ENCODE data around the gene SATB1.
"Not testable (repeated sequence)": the region's sequence is repeated elsewhere in the genome, so short reads cannot be mapped to it uniquely, and the experiment has no call there.

SATB1 gene

DNA sequence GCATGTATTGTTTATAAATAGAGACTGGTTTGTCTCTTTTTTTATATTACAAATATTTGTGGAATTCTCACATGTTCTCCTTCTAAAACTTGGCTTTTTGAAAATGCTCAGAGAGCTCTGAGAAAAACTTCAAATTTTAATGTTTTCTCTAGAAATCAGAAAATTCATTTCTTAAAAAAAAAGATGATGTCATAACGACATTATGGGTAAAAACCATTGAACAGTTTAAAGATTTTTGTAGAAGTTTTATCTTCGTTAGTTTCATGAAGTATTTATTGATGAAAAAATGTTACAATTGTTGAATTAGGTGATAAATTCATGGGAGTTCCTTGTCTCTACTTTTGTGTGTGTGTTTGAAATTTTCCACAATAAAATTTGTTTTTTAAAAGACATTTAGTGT lies 81.3 kb downstream of the SATB1 start:
- TF ChIP-seq, protein P1, sequence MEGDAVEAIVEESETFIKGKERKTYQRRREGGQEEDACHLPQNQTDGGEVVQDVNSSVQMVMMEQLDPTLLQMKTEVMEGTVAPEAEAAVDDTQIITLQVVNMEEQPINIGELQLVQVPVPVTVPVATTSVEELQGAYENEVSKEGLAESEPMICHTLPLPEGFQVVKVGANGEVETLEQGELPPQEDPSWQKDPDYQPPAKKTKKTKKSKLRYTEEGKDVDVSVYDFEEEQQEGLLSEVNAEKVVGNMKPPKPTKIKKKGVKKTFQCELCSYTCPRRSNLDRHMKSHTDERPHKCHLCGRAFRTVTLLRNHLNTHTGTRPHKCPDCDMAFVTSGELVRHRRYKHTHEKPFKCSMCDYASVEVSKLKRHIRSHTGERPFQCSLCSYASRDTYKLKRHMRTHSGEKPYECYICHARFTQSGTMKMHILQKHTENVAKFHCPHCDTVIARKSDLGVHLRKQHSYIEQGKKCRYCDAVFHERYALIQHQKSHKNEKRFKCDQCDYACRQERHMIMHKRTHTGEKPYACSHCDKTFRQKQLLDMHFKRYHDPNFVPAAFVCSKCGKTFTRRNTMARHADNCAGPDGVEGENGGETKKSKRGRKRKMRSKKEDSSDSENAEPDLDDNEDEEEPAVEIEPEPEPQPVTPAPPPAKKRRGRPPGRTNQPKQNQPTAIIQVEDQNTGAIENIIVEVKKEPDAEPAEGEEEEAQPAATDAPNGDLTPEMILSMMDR (IDR thresholded peaks at IDR 0.05; ENCODE audit: low read depth, low read length): no peak
- TF ChIP-seq EZH2phosphoT487 (IDR thresholded peaks at IDR 0.05; ENCODE audit: low read depth): no peak
- Histone ChIP-seq H3K4me3 (ENCODE audit: low read length) (no peak overlapping the region), H4K20me1 (ENCODE audit: insufficient read depth, low read length) (no peaks in the 10 kb centered on the region), H3K27me3 (ENCODE audit: low read depth, low read length) (no peaks in the 10 kb centered on the region), H3K4me2 (ENCODE audit: low read length) (no peak overlapping the region), H3K4me1 (ENCODE audit: low read length) (no peaks in the 10 kb centered on the region), H3K9me3 (ENCODE audit: insufficient read depth, low read length) (no peaks in the 10 kb centered on the region), H3K36me3 (replicated peaks; ENCODE audit: low read depth, low read length) (no peaks in the 10 kb centered on the region), H3K9ac (ENCODE audit: low read length) (no peak overlapping the region), H3K27ac (ENCODE audit: low read length) (no peak overlapping the region), H3K79me2 (ENCODE audit: low read length) (no peaks in the 10 kb centered on the region), H2AFZ (ENCODE audit: low read depth, low read length) (no peak overlapping the region)

DNA sequence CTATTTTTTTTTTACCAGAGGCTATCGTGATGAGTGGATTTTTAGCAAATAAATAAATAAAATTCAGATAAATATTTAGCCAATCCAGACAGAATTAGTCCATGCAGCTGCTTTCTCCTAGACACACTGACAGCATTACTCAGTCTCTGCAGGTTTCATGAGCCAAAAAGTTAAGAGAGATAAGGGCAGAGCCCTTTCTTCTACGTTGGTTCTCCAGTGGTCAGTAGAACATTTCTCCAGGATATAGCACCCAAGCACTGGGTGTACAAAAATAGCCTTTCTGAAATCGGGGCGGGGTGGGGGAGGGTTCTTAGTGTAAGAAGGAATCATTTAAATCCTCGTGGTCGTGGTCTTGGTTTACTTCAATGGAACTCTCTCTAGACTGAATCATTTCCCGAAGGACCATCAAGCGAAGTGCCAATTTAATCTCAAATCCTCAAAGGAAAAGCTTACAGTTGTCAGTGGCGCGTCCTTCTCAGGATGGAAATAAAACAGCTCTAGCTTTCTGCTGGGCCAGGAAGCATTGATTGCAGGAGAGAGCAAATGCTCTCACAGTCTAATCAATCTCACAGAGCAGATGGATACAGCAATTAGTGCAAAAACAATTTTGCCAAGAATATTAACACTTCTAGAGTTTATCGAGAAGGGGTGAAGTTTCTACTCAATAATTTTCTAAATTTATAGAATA lies 86.2 kb downstream of the SATB1 start:
- Histone ChIP-seq H3K9me3 (ENCODE audit: insufficient read depth, low read length) (no peaks in the 10 kb centered on the region), H2AFZ (ENCODE audit: low read depth, low read length) (no peak overlapping the region), H3K4me3 (ENCODE audit: low read length) (no peak overlapping the region), H4K20me1 (ENCODE audit: insufficient read depth, low read length) (no peaks in the 10 kb centered on the region), H3K27ac (ENCODE audit: low read length) (no peak overlapping the region), H3K79me2 (ENCODE audit: low read length) (no peaks in the 10 kb centered on the region), H3K27me3 (ENCODE audit: low read depth, low read length) (no peaks in the 10 kb centered on the region), H3K4me1 (ENCODE audit: low read length) (no peaks in the 10 kb centered on the region; the same call in 1 of the 2 replicates), H3K9ac (ENCODE audit: low read length) (no peak overlapping the region), H3K36me3 (replicated peaks; ENCODE audit: low read depth, low read length) (no peaks in the 10 kb centered on the region), H3K4me2 (ENCODE audit: low read length) (no peak overlapping the region)
- TF ChIP-seq, protein P1 (IDR thresholded peaks at IDR 0.05; ENCODE audit: low read depth, low read length): no peak
- TF ChIP-seq EZH2phosphoT487 (IDR thresholded peaks at IDR 0.05; ENCODE audit: low read depth): no peak

DNA sequence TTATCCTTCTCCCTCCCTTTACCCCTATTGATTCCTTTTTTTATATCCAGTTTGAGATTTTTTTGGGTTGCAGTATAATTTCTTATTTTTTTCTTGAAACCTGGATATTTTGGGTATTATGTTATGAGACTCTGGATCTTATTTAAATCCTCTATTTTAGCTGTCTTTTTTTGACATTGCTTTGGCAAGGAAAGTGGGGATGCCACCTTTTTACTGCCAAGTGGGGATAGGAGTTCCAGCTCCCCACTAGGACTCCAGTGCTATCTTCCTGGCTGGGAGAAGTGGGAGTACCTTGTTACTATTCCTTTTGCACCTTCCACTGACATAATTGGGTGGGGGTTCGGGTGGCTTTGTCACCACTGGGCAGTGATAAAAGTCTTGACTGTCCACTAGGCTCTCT lies 87.9 kb downstream of the SATB1 start:
- TF ChIP-seq EZH2phosphoT487 (IDR thresholded peaks at IDR 0.05; ENCODE audit: low read depth): no peak
- TF ChIP-seq, protein P1 (IDR thresholded peaks at IDR 0.05; ENCODE audit: low read depth, low read length): no peak
- H3K27me3 ChIP-seq (ENCODE audit: low read depth, low read length): no peaks in the 10 kb centered on the region
- H3K79me2 ChIP-seq (ENCODE audit: low read length): no peaks in the 10 kb centered on the region
- H3K4me3 ChIP-seq (ENCODE audit: low read length): no peak overlapping the region
- no peak overlapping the region for H3K4me2 ChIP-seq (ENCODE audit: low read length)
- no peak overlapping the region for H3K9ac ChIP-seq (ENCODE audit: low read length)
- H3K36me3 ChIP-seq (replicated peaks; ENCODE audit: low read depth, low read length): no peaks in the 10 kb centered on the region
- H3K9me3 ChIP-seq (ENCODE audit: insufficient read depth, low read length): no peaks in the 10 kb centered on the region
- H3K27ac ChIP-seq (ENCODE audit: low read length): no peak overlapping the region
- H3K4me1 ChIP-seq (ENCODE audit: low read length): no peaks in the 10 kb centered on the region; the same call in 1 of the 2 replicates
- H2AFZ ChIP-seq (ENCODE audit: low read depth, low read length): no peak overlapping the region
- H4K20me1 ChIP-seq (ENCODE audit: insufficient read depth, low read length): no peaks in the 10 kb centered on the region

DNA sequence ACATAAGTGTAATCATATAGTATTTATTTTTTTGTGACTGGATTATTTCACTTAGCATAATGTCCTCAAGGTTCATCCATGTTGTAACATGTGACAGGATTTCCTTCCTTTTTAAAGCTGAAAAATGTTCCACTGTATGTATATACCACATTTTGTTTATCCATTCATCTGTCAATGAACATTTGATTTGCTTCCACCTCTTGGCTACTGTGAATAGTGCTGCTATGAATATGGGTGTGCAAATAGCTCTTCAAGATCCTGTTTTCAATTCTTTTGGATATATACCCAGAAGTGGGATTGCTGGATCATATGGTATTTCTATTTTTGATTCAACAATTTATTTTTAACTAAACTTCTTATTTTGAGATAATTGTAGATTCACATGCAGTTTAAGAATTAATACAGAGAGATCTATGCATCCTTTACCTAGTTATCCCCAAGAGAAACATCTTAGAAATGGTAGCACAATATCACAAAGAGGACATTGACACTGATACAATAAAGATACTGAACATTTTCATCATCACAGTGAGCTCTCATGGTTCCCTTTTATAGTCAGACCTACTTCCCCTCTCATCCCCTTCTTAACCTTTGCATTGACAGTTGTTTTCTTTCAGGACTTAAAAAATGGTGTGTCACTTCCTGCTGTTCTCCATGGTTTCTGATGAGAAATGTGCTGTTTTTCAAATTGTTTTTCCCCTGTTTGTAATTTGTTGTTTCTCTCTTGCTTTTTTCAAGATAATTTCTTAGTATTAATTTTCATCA lies 90.1 kb downstream of the SATB1 start:
- Histone ChIP-seq H3K4me2 (ENCODE audit: low read length) (no peak overlapping the region), H4K20me1 (ENCODE audit: insufficient read depth, low read length) (no peaks in the 10 kb centered on the region), H3K9ac (ENCODE audit: low read length) (no peak overlapping the region), H2AFZ (ENCODE audit: low read depth, low read length) (no peak overlapping the region), H3K27ac (ENCODE audit: low read length) (no peak overlapping the region), H3K79me2 (ENCODE audit: low read length) (no peaks in the 10 kb centered on the region), H3K36me3 (replicated peaks; ENCODE audit: low read depth, low read length) (no peaks in the 10 kb centered on the region), H3K4me3 (ENCODE audit: low read length) (no peak overlapping the region), H3K27me3 (ENCODE audit: low read depth, low read length) (no peaks in the 10 kb centered on the region), H3K4me1 (ENCODE audit: low read length) (no peaks in the 10 kb centered on the region; the same call in 1 of the 2 replicates), H3K9me3 (ENCODE audit: insufficient read depth, low read length) (no peaks in the 10 kb centered on the region)
- TF ChIP-seq, protein P1 (IDR thresholded peaks at IDR 0.05; ENCODE audit: low read depth, low read length): no peak
- TF ChIP-seq EZH2phosphoT487 (IDR thresholded peaks at IDR 0.05; ENCODE audit: low read depth): no peak

DNA sequence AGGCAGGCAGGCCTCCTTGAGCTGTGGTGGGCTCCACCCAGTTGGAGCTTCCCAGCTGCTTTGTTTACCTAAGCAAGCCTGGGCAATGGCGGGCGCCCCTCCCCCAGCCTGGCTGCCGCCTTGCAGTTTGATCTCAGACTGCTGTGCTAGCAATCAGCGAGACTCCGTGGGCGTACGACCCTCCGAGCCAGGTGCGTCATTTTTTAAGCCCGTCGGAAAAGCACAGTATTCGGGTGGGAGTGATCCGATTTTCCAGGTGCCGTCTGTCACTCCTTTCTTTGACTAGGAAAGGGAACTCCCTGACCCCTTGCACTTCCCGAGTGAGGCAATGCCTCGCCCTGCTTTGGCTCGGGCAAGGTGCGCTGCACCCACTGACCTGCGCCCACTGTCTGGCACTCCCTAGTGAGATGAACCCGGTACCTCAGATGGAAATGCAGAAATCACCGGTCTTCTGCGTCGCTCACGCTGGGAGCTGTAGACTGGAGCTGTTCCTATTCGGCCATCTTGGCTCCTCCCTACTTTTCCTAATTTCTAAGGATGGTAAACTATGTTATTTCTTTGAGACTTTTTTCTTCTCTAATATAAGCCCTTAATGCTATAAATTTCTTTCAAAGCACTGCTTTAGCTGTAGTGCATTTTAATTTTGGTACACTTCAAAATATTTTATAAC lies 94.2 kb downstream of the SATB1 start:
- not testable (repeated sequence) for H3K4me3 ChIP-seq (ENCODE audit: low read length); H3K4me1 ChIP-seq (ENCODE audit: low read length); H3K9me3 ChIP-seq (ENCODE audit: insufficient read depth, low read length); H3K9ac ChIP-seq (ENCODE audit: low read length); H3K36me3 ChIP-seq (replicated peaks; ENCODE audit: low read depth, low read length); H3K27me3 ChIP-seq (ENCODE audit: low read depth, low read length); H3K27ac ChIP-seq (ENCODE audit: low read length); H3K79me2 ChIP-seq (ENCODE audit: low read length); H3K4me2 ChIP-seq (ENCODE audit: low read length); H4K20me1 ChIP-seq (ENCODE audit: insufficient read depth, low read length); H2AFZ ChIP-seq (ENCODE audit: low read depth, low read length)
